AG04450 (cell line): Measurements from ENCODE around the gene LHFPL6. TPM values are rescaled to one million over a fixed set of nuclear protein-coding genes. Genes with fewer than 3 reads are reported as not detected.

Source experiments
- CTCF ChIA-PET: fragments of 300-600, 350-600 bp; formaldehyde crosslinking; extraction: SDS; loops from one replicate; lab custom pipeline; 2022; ENCODE audit warnings: antibody characterized with exemption, inconsistent platforms; lab: Charles Lee
- POLR2A ChIA-PET: fragments of 350-600 bp; formaldehyde crosslinking; extraction: SDS; loops from one replicate; lab custom pipeline; 2021; ENCODE audit warnings: antibody characterized with exemption, inconsistent platforms; lab: Yijun Ruan, JAX
- DNase-seq: peaks from one replicate; pipeline ENCODE4 v3.0.0-alpha.2; 2011; ENCODE audit warnings: low read depth, low spot score
- H3K27ac ChIP-seq: one replicate; pipeline ENCODE4 v1.5.1; 2012; ENCODE audit warnings: low read depth, low read length, control low read depth
- H3K27me3 ChIP-seq: one replicate; pipeline ENCODE4 v1.6.0; 2012; ENCODE audit warnings: low read length; ENCODE audit not compliant: control insufficient read depth, insufficient read depth
- H3K4me3 ChIP-seq: 2 replicates; pipeline ENCODE4 v1.5.1; 2011; ENCODE audit warnings: mild to moderate bottlenecking, low read depth, low read length, control low read depth
- H3K9me3 ChIP-seq: 2 replicates; pipeline ENCODE4 v1.5.1; 2012; ENCODE audit warnings: low read length; ENCODE audit not compliant: control insufficient read depth, insufficient read depth
- CTCF ChIP-seq: IDR thresholded peaks from 2 replicates; pipeline ENCODE4 v1.5.1; 2011; ENCODE audit warnings: low read depth, low read length, control low read depth, inconsistent platforms
- polyA plus RNA-seq: library from polyadenylated mRNA; depleted of rRNA; stranded (reverse); fragments of >200 nt; gene quantifications from 2 replicates; pipeline ENCODE4 v1.2.3, GENCODE V29; 2011

LHFPL6 gene
- polyA plus RNA-seq, 1 experiment = 40.3 TPM

- no peak for DNase-seq
- Histone ChIP-seq H3K4me3 (peak overlapping the region; percentile 29), H3K27me3 (no peaks in the 10 kb centered on the region), H3K9me3 (no peaks in the 10 kb centered on the region; the same call in 1 of the 2 replicates), H3K27ac (no peak overlapping the region)
- CTCF ChIA-PET = interaction anchor here (0.5 to 5.9 kb wide), 7 partner anchors 9 to 550 kb away, joined by 3 to 36 read pairs (median 6); no protein-coding TSS in a partner anchor
- POLR2A ChIA-PET = no interaction called here
- no peak for TF ChIP-seq CTCF
Measured at GRCh38 chr13:39599842-39600241, 3.2 kb downstream of the LHFPL6 start.

GRCh38 chr13:39599012-39599411 is 4.0 kb downstream of the LHFPL6 start:
- DNase-seq = no peak
- no peak overlapping the region; the same call in 1 of the 2 replicates for H3K4me3 ChIP-seq
- ChIA-PET CTCF (interaction anchor here (0.6 to 2.5 kb wide), 4 partner anchors 13 to 454 kb away, joined by 3 to 9 read pairs (median 6); no protein-coding TSS in a partner anchor), POLR2A (no interaction called here)
- H3K27me3 ChIP-seq = no peaks in the 10 kb centered on the region
- H3K9me3 ChIP-seq = no peaks in the 10 kb centered on the region; the same call in 1 of the 2 replicates
- no peak for TF ChIP-seq CTCF
- H3K27ac ChIP-seq = no peak overlapping the region

GRCh38 chr13:39597838-39598237 is 5.2 kb downstream of the LHFPL6 start:
- no peak overlapping the region for H3K27ac ChIP-seq
- no peak overlapping the region for H3K4me3 ChIP-seq
- ChIA-PET POLR2A (no interaction called here), CTCF (interaction anchor here (1.3 to 2.5 kb wide), 3 partner anchors 15 to 453 kb away, joined by 5 to 9 read pairs (median 8); no protein-coding TSS in a partner anchor)
- no peak for TF ChIP-seq CTCF
- H3K9me3 ChIP-seq = no peaks in the 10 kb centered on the region; the same call in 1 of the 2 replicates
- H3K27me3 ChIP-seq = no peaks in the 10 kb centered on the region
- DNase-seq = no peak

- Histone ChIP-seq H3K4me3 (no peak overlapping the region), H3K27me3 (no peaks in the 10 kb centered on the region), H3K9me3 (no peaks in the 10 kb centered on the region; the same call in 1 of the 2 replicates), H3K27ac (no peak overlapping the region)
- no peak for TF ChIP-seq CTCF
- DNase-seq = no peak
- CTCF ChIA-PET = no interaction called here
- POLR2A ChIA-PET = no interaction called here
Measured at GRCh38 chr13:39596685-39597084, 6.3 kb downstream of the LHFPL6 start.

GRCh38 chr13:39596176-39596575 is 6.8 kb downstream of the LHFPL6 start:
- DNase-seq = no peak
- POLR2A ChIA-PET = no interaction called here
- no peak overlapping the region for H3K4me3 ChIP-seq
- no peak overlapping the region for H3K27ac ChIP-seq
- TF ChIP-seq CTCF = no peak
- CTCF ChIA-PET = no interaction called here
- no peaks in the 10 kb centered on the region for H3K27me3 ChIP-seq
- no peaks in the 10 kb centered on the region; the same call in 1 of the 2 replicates for H3K9me3 ChIP-seq
